HT1080 (cell line): ENCODE measurements around the gene CTBP2. TPM values are rescaled to one million over a fixed set of nuclear protein-coding genes. Genes with fewer than 3 reads are reported as not detected.

ENCODE experiments used
- DNase-seq: peaks from one replicate; pipeline ENCODE4 v3.0.0-alpha.2; 2015; ENCODE audit warnings: low read depth
- total RNA-seq: library from RNA; depleted of rRNA; stranded (reverse); fragments of >200 nt; shearing (Covaris generic); gene quantifications from 2 replicates; pipeline ENCODE4 v1.2.3, GENCODE V29; 2014

CTBP2 gene
- total RNA-seq, 1 experiment from 2014 or later = 87.9 TPM

DNA sequence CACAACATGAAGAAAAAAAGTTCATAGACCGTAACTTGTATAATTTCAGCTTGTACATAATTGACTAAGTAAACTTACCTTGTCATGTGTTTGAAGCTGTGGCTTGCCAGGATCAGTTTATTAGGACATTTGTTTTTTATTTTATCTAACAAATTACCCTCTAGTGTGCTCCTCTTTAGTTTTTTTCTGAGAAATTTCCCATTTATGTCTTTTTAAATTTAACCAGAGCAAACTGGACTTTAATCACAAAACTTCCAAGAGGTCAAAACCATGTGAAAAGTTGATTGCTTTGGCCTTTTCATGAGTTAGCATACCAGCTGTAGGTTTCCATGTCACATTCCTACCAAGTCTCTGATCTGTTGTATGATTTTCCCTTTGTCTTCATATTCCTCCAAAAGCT, 176.0 kb downstream of the CTBP2 start:
- DNase-seq = no peak

DNA sequence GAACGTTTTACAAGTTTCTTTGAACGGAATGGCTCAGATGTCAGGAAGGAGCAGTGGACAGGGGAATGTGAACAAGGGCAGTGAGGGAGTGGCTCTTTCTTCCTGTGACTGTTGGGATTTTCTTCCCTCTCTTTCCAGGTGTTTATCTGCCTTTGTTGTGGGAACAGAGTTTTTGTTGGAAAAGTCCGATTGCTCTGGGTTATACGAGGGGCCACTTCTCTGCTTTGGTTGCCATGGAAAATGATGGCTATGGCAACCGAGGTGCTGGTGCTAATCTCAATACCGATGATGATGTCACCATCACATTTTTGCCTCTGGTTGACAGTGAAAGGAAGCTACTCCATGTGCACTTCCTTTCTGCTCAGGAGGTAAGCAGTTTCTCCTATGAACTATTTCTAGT, 177.0 kb downstream of the CTBP2 start:
- DNase-seq = peak; percentile 18

- DNase-seq = no peak
These were observed 182.0 kb downstream of the CTBP2 start for GRCh38 chr10:124978376-124978725.

DNA sequence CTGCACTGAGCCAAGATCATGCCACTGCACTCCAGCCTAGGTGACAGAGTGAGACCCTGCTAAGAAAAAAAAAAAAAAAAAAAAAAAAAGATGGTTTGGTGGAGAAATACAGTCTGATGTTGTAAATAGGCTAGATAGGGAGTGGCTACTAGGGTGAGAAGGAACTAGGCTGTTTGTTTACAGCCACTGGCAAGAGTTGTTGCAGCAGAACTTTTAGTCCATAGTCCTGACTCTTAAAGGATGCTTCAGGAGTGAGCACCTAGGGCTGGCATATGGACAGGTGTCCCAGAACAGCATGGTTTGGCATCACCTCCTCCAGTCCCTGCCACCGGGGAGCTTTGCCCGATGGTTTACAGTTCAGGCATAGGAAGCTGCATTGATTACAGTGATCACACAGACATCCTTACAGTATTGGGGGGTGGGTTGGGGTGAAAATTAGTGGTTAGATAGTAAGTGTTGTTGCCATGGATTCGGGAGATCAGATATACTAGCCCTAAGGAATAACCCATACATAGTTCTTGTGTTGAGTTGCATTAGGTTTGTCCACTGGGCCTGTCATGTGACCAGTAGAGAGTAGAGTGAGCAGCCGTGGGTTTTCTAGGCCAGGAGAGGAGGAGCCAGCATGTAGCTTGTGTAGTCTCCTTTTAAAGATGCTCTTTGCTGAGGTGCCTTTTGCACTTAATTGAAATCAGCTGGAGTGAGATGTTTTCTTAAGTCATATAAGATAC, 182.6 kb downstream of the CTBP2 start:
- no peak for DNase-seq

DNA sequence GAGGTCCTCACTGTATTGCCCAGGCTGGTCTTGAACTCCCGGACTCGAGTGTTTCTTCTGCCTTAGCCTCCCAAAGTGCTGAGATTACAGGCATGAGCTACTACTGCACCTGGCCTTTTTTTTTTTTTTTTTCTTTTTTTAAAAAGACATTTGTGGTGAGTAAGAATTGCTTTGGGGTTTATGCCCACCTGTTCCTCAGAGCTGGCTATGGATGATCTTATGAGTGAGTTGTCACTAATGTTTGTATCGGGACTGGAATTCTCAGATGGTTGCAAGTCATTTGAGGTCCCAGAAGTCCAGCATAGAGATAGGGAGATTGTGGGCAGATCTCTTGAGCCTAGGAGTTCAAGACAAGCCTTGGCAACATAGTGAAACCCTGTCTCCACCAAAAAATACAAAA, 183.2 kb downstream of the CTBP2 start:
- no peak for DNase-seq

DNA sequence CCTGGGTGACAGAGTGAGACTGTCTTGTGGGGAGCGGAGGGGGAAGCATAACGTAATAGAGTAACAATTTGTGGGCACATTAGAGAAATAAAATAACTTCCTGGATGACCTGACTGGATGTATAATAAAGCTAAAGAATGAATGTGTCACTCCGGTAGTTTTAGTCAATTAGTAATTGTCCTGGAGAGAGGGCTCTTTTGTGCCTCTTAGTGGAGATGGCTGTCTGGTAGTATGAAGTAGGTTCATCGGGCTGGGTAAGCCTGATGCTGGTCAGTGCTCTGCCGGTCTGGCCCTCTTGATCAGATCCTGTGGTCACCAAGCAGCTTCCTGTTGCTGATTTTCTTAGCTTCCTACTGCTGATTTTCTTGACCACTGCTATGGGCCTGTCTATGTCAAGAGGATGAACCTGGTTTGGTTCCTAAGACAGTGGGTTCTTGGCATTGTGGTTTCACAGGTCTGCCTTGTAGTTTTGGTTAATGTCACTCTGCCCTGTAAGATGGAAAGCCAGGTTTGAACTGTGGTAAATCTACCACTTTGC, 184.3 kb downstream of the CTBP2 start:
- peak; percentile 86 for DNase-seq

GRCh38 chr10:124974131-124974530, 186.2 kb downstream of the CTBP2 start:
- no peak for DNase-seq

DNA sequence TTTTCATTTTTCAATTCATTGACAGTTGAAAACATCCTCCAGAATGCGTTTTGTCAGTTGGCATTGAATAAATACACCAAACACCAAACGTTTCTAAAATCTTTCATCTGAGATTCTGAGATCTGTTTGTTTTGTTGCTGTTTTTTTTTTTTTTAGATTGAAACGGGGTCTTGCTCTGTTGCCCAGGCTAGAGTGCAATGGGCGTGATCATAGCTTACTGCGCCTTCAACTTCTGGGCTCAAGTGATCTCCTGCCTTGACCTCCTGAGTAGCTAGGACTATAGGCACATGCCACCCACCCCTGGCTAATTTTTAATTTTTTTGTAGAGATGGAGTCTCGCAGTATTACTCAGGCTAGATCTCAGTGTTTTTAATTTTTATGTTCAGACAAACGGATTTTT, 187.7 kb downstream of the CTBP2 start:
- no peak for DNase-seq

DNA sequence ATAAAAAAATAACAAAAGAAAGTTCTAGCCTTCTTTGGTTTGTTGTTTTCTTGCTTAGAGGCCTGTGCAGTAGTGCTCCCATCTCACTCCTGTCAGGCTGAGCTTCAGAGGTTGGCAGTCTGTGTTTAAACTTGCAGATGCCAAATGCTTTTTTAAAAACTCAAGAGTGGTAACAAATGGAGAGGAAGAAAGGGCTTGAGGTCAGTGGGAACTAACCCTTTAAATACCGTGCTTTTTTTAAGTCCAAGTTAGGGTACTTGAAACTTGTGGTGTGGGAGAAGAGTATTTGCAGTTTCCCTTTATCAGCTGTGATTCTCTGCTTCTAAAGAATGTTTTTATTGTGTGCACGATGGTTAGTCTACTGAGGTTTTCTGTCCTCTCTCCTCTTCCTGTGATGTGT, 189.1 kb downstream of the CTBP2 start:
- DNase-seq = no peak

DNA sequence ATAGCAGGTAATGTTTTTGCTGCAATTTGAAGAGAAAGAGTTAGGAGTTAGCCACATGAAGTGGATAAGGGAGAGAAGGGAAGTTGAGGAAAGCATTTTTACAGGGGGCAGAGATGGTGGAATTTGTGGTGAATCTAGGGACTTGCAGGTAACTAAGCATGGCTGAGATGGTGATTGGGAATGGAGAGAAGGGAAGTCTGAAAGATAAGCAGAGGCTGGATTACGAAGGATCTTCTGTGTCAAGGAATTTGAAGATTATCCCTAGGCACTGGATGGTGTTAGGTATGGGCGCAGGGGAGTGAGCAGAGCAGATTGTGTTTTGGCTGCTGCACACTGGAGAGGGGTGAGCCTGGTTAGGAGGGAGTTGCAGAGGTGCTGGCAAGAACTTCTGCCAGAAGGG, 193.1 kb downstream of the CTBP2 start:
- no peak for DNase-seq

DNA sequence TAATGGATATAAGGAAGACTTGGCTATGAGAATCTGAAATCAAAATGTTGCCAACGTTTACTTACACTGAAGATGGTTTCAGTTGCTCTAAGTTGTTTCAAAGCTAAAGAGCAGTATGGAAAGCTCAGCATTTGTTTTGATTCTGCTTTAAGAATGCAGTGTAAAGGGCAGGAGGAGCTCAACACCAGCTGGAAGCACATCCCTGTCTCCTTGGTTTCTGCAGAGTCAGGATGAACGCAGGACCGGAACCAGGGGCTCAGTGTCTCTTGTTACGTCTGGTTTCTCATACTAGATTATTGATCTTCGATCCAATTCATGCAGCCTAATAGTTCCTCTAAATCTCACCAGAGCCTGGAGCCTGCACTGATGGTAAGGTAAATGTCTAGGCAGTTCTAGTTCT, 194.4 kb downstream of the CTBP2 start:
- no peak for DNase-seq

- no peak for DNase-seq
These were observed 196.3 kb downstream of the CTBP2 start for GRCh38 chr10:124963866-124964720.

DNA sequence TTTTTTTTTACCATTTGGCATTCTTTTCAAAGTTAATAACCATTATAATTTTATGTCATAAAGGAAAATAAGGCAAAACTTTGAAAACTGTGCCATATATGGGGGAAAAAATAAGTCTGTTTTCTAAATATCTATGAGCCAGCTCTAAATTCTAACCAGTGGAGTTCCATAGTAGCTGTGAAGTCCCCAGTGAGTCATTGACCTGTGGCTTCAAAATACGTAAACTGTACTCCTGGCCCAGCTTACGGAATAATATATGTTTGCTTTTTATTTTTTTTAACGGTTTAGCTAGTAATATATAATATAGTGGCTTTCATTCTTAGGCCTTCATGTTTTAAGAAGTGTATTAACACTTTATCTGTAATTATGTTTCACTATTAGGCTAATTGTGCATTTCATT, 197.9 kb downstream of the CTBP2 start:
- no peak for DNase-seq

DNA sequence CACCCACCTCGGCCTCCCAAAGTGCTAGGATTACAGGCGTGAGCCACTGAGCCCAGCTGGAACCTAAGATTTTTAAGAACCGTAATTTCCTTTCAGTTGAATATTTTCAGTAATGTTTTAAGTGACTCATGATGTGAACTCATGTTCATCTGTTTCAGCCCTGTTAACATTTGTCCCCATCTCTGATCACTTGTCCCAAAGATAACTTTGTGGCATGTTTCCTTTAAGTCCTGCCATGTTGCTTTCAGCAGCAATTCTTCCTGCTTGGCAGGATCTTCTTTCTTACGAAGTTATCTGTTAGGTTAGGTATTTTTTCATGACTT, 199.2 kb downstream of the CTBP2 start:
- no peak for DNase-seq

- DNase-seq = no peak
These were observed 200.8 kb downstream of the CTBP2 start for GRCh38 chr10:124959564-124959963.

GRCh38 chr10:124957404-124957947, 202.9 kb downstream of the CTBP2 start:
- no peak for DNase-seq

- no peak for DNase-seq
These were observed 203.6 kb downstream of the CTBP2 start for GRCh38 chr10:124956764-124957163.

GRCh38 chr10:124955868-124956267, 204.5 kb downstream of the CTBP2 start:
- no peak for DNase-seq

GRCh38 chr10:124955243-124955642, 205.1 kb downstream of the CTBP2 start:
- no peak for DNase-seq

DNA sequence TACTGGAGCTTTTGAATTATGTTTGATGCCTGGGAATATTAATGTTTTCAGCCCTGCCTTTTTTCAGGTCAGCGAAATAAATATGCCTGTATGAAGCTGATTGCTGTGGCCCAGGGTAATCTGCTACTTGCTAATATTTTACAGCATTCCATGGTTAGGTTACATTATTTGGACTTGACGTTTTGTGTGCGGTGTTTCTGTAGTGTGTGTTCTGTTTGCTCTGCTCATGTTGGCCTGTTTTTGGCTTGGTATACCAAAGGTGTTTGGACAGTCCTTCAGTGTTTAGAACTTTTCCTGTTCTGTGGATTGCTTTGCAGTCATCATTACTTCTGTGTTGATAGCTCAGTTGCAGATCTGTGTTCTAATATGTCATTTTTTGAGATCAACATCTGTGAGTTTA, 206.9 kb downstream of the CTBP2 start:
- DNase-seq = no peak

DNA sequence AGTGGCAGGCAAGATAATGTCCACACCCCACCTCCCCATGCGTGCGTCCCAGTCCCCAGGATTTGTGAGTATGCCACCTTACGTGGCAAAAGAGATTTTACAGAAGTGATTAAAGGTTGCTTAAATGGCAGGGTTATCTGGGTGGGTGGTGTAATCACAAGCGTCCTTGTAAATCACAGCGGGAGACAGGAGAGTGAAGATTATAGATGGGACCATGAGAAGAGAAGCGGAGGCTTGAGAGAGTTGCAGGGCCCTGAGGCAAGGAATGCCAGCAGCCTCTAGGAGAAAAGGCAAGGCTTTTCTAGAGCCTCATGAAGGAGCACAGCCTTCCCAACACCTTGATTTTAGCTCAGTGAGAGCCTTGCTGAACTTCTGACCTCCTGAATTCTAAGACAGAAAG, 208.2 kb downstream of the CTBP2 start:
- DNase-seq = no peak

GRCh38 chr10:124949543-124949942, 210.8 kb downstream of the CTBP2 start:
- DNase-seq = no peak

- DNase-seq = no peak
These were observed 213.4 kb downstream of the CTBP2 start for GRCh38 chr10:124946945-124947344.
